Measurements from ENCODE around the gene TRIP12.

The TRIP12 gene

GRCh38 chr2:229714736-229715541 lies 206.9 kb downstream of the TRIP12 start:
- peaks cover 68% of the 10 kb centered on the region for H3K27me3 ChIP-seq

DNA sequence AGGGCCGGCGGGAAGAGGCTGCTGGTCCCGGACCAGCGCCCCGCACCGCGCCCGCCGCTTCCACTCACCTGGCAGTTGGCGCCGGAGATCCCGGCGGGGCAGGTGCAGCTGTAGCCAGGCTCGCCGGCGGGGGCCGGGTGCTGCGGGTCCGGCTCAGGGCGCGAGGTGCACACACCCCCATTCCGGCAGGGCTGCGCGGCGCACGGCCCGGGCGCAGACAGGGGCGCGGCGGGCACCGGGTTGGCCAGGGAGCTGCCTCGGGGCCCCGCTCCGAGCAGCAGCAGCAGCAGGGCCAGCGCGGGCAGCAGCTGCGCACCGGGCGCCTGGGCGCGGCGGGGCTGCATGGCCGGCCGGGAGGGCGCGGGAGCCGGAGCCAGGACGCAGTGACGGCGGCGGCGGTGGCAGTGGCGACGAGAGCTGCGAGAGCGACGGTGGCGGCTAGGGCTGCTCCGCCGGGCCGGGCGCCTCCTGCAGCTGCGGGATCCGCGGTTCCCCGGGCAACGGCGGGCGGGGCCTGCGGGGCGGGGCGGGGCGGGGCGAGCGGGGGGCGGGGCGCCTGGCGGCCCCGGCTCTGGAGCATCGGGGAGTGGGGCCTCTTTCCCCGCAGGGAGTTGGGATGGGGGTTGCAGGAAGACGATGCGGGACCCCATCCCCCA lies 207.6 kb downstream of the TRIP12 start, which contains the start of gene DNER:
DNER (minus strand) TSS at position 476 of the 656 bp plus-strand sequence; CDS start at position 344, 132 bp downstream.
- no peaks in the 10 kb centered on the region for H3K36me3 ChIP-seq
- H3K4me3 ChIP-seq (ENCODE audit: low read depth, low read length): peak within 1 kb of the TSS; percentile 58
- peaks cover 73% of the 10 kb centered on the region for H3K27me3 ChIP-seq
- TF ChIP-seq CTCF (IDR thresholded peaks at IDR 0.05; ENCODE audit: low read depth, low read length): no peak
- DNase-seq: peak; percentile 83
- H3K4me1 ChIP-seq: no peaks in the 10 kb centered on the region
- H3K9me3 ChIP-seq: no peaks in the 10 kb centered on the region

More at GRCh38 chr2:229714736-229715541, 206.9 kb downstream of the TRIP12 start:
- Histone ChIP-seq H3K4me1 (no peaks in the 10 kb centered on the region), H3K4me3 (ENCODE audit: low read depth, low read length) (peak overlapping the region; percentile 58), H3K36me3 (no peaks in the 10 kb centered on the region), H3K9me3 (no peaks in the 10 kb centered on the region)
- TF ChIP-seq CTCF (IDR thresholded peaks at IDR 0.05; ENCODE audit: low read depth, low read length): no peak
- peak; percentile 26 for DNase-seq
